HCT116 (cell line): ENCODE measurements around the gene GRIP1. TPM values are rescaled to one million over a fixed set of nuclear protein-coding genes. Genes with fewer than 3 reads are reported as not detected.

Source experiments
- ATAC-seq: fragments of 200-7000 bp; cut with Tn5 transposase; 2 replicates; pipeline ENCODE4 v1.9.1; 2020; ENCODE audit warnings: mild to moderate bottlenecking, moderate library complexity
- BruUV-seq: library from RNA; stranded (reverse); fragments of 400-500 nt; replicated peaks from 2 replicates; lab custom pipeline; 2021; lab: Mats Ljungman, UMichigan
- CTCF ChIA-PET: fragments of 300-600 bp; sonication (Branson Sonifier 250); formaldehyde crosslinking; loops from one replicate; lab custom pipeline; 2021; ENCODE audit warnings: antibody characterized with exemption; lab: Charles Lee
- POLR2A ChIA-PET: fragments of 300-600, 350-600 bp; sonication (Branson Sonifier 250); formaldehyde crosslinking; loops from one replicate; lab custom pipeline; 2021; ENCODE audit warnings: antibody characterized with exemption; lab: Charles Lee
- RAD21 ChIA-PET, 2 experiments: fragments of 300-600 bp; sonication (Branson Sonifier 250); formaldehyde crosslinking; loops; one replicate each; lab custom pipeline; 2023; ENCODE audit warnings: low total read pairs in 2 of 2; ENCODE audit not compliant: uncharacterized antibody in 2 of 2, unreplicated experiment in 2 of 2, low non-redundant PET in 1 of 2; lab: Charles Lee
- DNase-seq: peaks from one replicate; pipeline ENCODE4 v3.0.0-alpha.2; 2010; ENCODE audit warnings: low read depth, low spot score
- H2AFZ ChIP-seq: fragments of 200-600 bp; shearing (Covaris generic), sonication (generic); 2 replicates; pipeline ENCODE4 v1.6.1; 2017; ENCODE audit warnings: low read depth, mixed run types, mixed read lengths, antibody characterized with exemption, low read length; ENCODE audit not compliant: poor library complexity, severe bottlenecking
- H3K27ac ChIP-seq: 2 replicates; pipeline ENCODE4 v1.5.1; 2012; ENCODE audit warnings: low read depth, low read length
- H3K27me3 ChIP-seq: fragments of 200-600 bp; sonication (generic); 2 replicates; pipeline ENCODE4 v1.6.1; 2016; ENCODE audit warnings: mixed run types, low read length, mixed read lengths; ENCODE audit not compliant: insufficient read depth
- H3K36me3 ChIP-seq, 2 experiments: fragments of 200-500 bp in 1 of 2; fragments of 200-600 bp in 1 of 2; sonication (Bioruptor generic) in 1 of 2; sonication (generic) in 1 of 2; 2 replicates each; pipeline versions ENCODE4 v1.5.1 to v1.6.1; 2014 to 2016; ENCODE audit warnings: low read length in 2 of 2, inconsistent platforms in 1 of 2, mixed read lengths in 1 of 2, mixed run types in 1 of 2; ENCODE audit not compliant: insufficient read depth in 2 of 2, control insufficient read depth in 1 of 2
- H3K4me1 ChIP-seq, 2 experiments: fragments of 200-600 bp in 1 of 2; sonication (generic) in 1 of 2; 2 replicates each; pipeline versions ENCODE4 v1.5.1 to v1.6.1; 2012 to 2017; ENCODE audit warnings: low read length in 2 of 2, inconsistent platforms in 1 of 2, mild to moderate bottlenecking in 1 of 2, mixed read lengths in 1 of 2, mixed run types in 1 of 2, moderate library complexity in 1 of 2; ENCODE audit not compliant: insufficient read depth in 2 of 2, control insufficient read depth in 1 of 2
- H3K4me2 ChIP-seq: fragments of 200-600 bp; sonication (generic); 2 replicates; pipeline ENCODE4 v1.6.1; 2017; ENCODE audit warnings: mixed run types, low read length, mixed read lengths
- H3K4me3 ChIP-seq, 2 experiments: fragments of 200-600 bp in 1 of 2; sonication (generic) in 1 of 2; replicated peaks in 1 of 2; 2 replicates each; pipeline ENCODE4 v1.5.1; 2011 to 2016; ENCODE audit warnings: low read length in 2 of 2, control low read depth in 1 of 2, low read depth in 1 of 2, mild to moderate bottlenecking in 1 of 2, mixed read lengths in 1 of 2, mixed run types in 1 of 2
- H3K79me2 ChIP-seq: fragments of 200-600 bp; sonication (generic); 2 replicates; pipeline ENCODE4 v1.6.1; 2017; ENCODE audit warnings: mild to moderate bottlenecking, mixed run types, low read length, moderate library complexity, mixed read lengths; ENCODE audit not compliant: insufficient read depth
- H3K9ac ChIP-seq: fragments of 200-600 bp; sonication (generic); 2 replicates; pipeline ENCODE4 v1.6.1; 2016; ENCODE audit warnings: low read length, mixed read lengths
- H3K9me2 ChIP-seq: fragments of 200-600 bp; sonication (generic), shearing (Covaris generic); 2 replicates; pipeline ENCODE4 v1.6.1; 2017; ENCODE audit warnings: mixed run types, mild to moderate bottlenecking, moderate library complexity; ENCODE audit not compliant: insufficient read depth
- H3K9me3 ChIP-seq, 2 experiments: fragments of 200-500 bp in 1 of 2; fragments of 200-600 bp in 1 of 2; sonication (Bioruptor generic) in 1 of 2; sonication (generic) in 1 of 2; 2 replicates each; pipeline ENCODE4 v1.6.1; 2014 to 2017; ENCODE audit warnings: low read length in 2 of 2, mixed read lengths in 2 of 2, inconsistent platforms in 1 of 2, low read depth in 1 of 2, mild to moderate bottlenecking in 1 of 2, mixed run types in 1 of 2, moderate library complexity in 1 of 2; ENCODE audit not compliant: control insufficient read depth in 1 of 2, insufficient read depth in 1 of 2
- H4K20me1 ChIP-seq: fragments of 200-600 bp; sonication (generic), shearing (Covaris generic); 2 replicates; pipeline ENCODE4 v1.6.1; 2017; ENCODE audit warnings: mixed run types, mild to moderate bottlenecking, moderate library complexity; ENCODE audit not compliant: insufficient read depth
- ATF3 ChIP-seq: IDR thresholded peaks from 2 replicates; pipeline ENCODE4 v1.6.1; 2012
- CBX3 ChIP-seq: IDR thresholded peaks from 2 replicates; pipeline ENCODE4 v1.6.1; 2012; ENCODE audit warnings: low read depth
- CEBPB ChIP-seq: IDR thresholded peaks from 2 replicates; pipeline ENCODE4 v1.6.1; 2012; ENCODE audit warnings: low read depth
- EGR1 ChIP-seq: IDR thresholded peaks from 2 replicates; pipeline ENCODE4 v1.6.1; 2012; ENCODE audit warnings: low read depth
- MAX ChIP-seq: IDR thresholded peaks from 2 replicates; pipeline ENCODE4 v1.6.1; 2012
- POLR2A ChIP-seq: IDR thresholded peaks from 2 replicates; pipeline ENCODE4 v1.7.0; 2011; ENCODE audit warnings: borderline replicate concordance; ENCODE audit not compliant: insufficient read depth, insufficient read length; ENCODE audit errors: extremely low read depth
- RAD21 ChIP-seq: IDR thresholded peaks from 2 replicates; pipeline ENCODE4 v1.6.1; 2012; ENCODE audit warnings: low read depth, mild to moderate bottlenecking
- ZFX ChIP-seq: fragments of 450-650 bp; IDR thresholded peaks from 2 replicates; pipeline ENCODE4 v1.6.1; 2017
- ZNF274 ChIP-seq: fragments of 200-500 bp; sonication (Bioruptor generic); IDR thresholded peaks from 2 replicates; pipeline ENCODE4 v1.6.1; 2014; ENCODE audit warnings: mild to moderate bottlenecking, low read depth, low read length, inconsistent platforms
- intact Hi-C: fragments of 100-400 bp; cut with micrococcal nuclease; formaldehyde crosslinking; loops from 2 replicates; pipeline ENCODE4 v1.10.0; 2022
- total RNA-seq: library from RNA; stranded (reverse); gene quantifications from one replicate; pipeline ENCODE4 v1.2.1, GENCODE V29; 2021; ENCODE audit not compliant: unreplicated experiment
- TF ChIP-seq, protein P1 (sequence below), 3 experiments: fragments of 200-600 bp in 1 of 3; sonication (generic) in 1 of 3; IDR thresholded peaks in 2 of 3; conservative IDR thresholded peaks in 1 of 3; 2 replicates each; pipeline ENCODE4 v1.5.1; 2012 to 2017; ENCODE audit warnings: low read depth in 2 of 3, low read length in 2 of 3, antibody characterized with exemption in 1 of 3, borderline replicate concordance in 1 of 3, control low read depth in 1 of 3, mild to moderate bottlenecking in 1 of 3, mixed read lengths in 1 of 3, mixed run types in 1 of 3, moderate library complexity in 1 of 3; ENCODE audit not compliant: insufficient read depth in 1 of 3

Gene GRIP1
- total RNA-seq, 1 experiment from 2014 or later = not detected

DNA sequence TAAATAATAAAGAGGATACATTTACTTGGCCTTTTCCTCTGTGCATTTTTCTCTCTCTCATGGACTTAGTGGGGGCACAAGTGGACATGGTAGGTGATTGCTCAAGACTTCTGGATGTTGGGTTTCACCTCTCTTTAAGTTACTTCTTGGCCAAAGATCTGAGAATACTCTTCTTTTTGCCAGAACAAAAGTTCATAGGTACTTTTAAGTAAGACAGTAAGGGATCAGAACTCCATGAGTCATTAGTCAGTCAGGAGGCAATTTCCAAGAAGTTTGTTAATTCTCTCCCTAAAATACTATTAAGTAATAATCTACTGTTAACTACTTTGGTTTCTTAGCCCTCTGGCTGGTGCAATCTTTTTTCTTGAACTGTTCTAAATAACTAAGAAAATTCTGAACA, 84.2 kb downstream of the GRIP1 start:
- intact Hi-C loops = no loop called here
- ChIA-PET POLR2A (no interaction called here), CTCF (no interaction called here), RAD21 (no interaction called here)
- Histone ChIP-seq H3K27me3 (peaks cover 67% of the 10 kb centered on the region), H3K9me2 (no peaks in the 10 kb centered on the region), H3K4me3 (no peak overlapping the region), H3K4me2 (no peak overlapping the region), H3K79me2 (no peaks in the 10 kb centered on the region), H3K27ac (no peak overlapping the region), H3K9ac (no peak overlapping the region), H2AFZ (no peak overlapping the region), H3K36me3 (no peaks in the 10 kb centered on the region), H3K9me3 (no peaks in the 10 kb centered on the region), H4K20me1 (no peaks in the 10 kb centered on the region), H3K4me1 (no peaks in the 10 kb centered on the region)
- DNase-seq (no peak), ATAC-seq (no peak)
- BruUV-seq = no TSS peak
- no peak for TF ChIP-seq MAX
- no peak for TF ChIP-seq RAD21
- TF ChIP-seq, protein P1, sequence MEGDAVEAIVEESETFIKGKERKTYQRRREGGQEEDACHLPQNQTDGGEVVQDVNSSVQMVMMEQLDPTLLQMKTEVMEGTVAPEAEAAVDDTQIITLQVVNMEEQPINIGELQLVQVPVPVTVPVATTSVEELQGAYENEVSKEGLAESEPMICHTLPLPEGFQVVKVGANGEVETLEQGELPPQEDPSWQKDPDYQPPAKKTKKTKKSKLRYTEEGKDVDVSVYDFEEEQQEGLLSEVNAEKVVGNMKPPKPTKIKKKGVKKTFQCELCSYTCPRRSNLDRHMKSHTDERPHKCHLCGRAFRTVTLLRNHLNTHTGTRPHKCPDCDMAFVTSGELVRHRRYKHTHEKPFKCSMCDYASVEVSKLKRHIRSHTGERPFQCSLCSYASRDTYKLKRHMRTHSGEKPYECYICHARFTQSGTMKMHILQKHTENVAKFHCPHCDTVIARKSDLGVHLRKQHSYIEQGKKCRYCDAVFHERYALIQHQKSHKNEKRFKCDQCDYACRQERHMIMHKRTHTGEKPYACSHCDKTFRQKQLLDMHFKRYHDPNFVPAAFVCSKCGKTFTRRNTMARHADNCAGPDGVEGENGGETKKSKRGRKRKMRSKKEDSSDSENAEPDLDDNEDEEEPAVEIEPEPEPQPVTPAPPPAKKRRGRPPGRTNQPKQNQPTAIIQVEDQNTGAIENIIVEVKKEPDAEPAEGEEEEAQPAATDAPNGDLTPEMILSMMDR (IDR thresholded peaks at IDR 0.05 in 2 of 3, conservative IDR thresholded peaks at IDR 0.05 in 1 of 3; ENCODE audit: borderline replicate concordance in 1 of 3, insufficient read depth in 1 of 3, low read depth in 2 of 3, low read length in 2 of 3) = no peak
- no peak for TF ChIP-seq POLR2A
- TF ChIP-seq EGR1 = no peak
- TF ChIP-seq ATF3 = no peak
- no peak for TF ChIP-seq CEBPB
- TF ChIP-seq CBX3 = no peak
- no peak for TF ChIP-seq ZNF274
- TF ChIP-seq ZFX = no peak
